GM18511 (cell line): ENCODE data around the gene LAG3.
A peak's percentile ranks its signal among the peaks of the same experiment; 100 is the strongest.

Source experiments
- ATAC-seq: cut with Tn5 transposase; IDR thresholded peaks from one replicate; pipeline ENCODE4 v1.9.1; 2021; ENCODE audit warnings: mild to moderate bottlenecking, moderate library complexity; ENCODE audit not compliant: unreplicated experiment

Gene LAG3

GRCh38 chr12:6752921-6753771 is 19.2 kb upstream of the LAG3 start, which contains the start of gene MLF2:
MLF2 (minus strand) TSS chr12:6753141; CDS start chr12:6752334, 807 bp downstream.
- ATAC-seq: peak; percentile 86

GRCh38 chr12:6753772-6754356 is 18.5 kb upstream of the LAG3 start:
- ATAC-seq: no peak

- no peak for ATAC-seq
These were observed 17.9 kb upstream of the LAG3 start for GRCh38 chr12:6754411-6754810.

GRCh38 chr12:6757028-6757690 is 15.2 kb upstream of the LAG3 start:
- no peak for ATAC-seq

GRCh38 chr12:6758506-6759095 is 13.7 kb upstream of the LAG3 start:
- no peak for ATAC-seq

- ATAC-seq: no peak
These were observed 12.6 kb upstream of the LAG3 start for GRCh38 chr12:6759741-6760140.

GRCh38 chr12:6763380-6763779 is 8.9 kb upstream of the LAG3 start:
- no peak for ATAC-seq

GRCh38 chr12:6764011-6764828 is 8.1 kb upstream of the LAG3 start:
- peak; percentile 89 for ATAC-seq

GRCh38 chr12:6765048-6765633 is 7.2 kb upstream of the LAG3 start:
- ATAC-seq: no peak

GRCh38 chr12:6765634-6766581 is 6.4 kb upstream of the LAG3 start, which contains the start of gene PTMS:
PTMS (plus strand) TSS chr12:6766363; CDS start chr12:6766706, 343 bp downstream.
- peak; percentile 24 for ATAC-seq

GRCh38 chr12:6766651-6767349 is 5.5 kb upstream of the LAG3 start:
- ATAC-seq: peak; percentile 57

- no peak for ATAC-seq
These were observed 4.7 kb upstream of the LAG3 start for GRCh38 chr12:6767353-6768319.

- no peak for ATAC-seq
These were observed 3.8 kb upstream of the LAG3 start for GRCh38 chr12:6768437-6768914.

GRCh38 chr12:6768990-6769389 is 3.3 kb upstream of the LAG3 start:
- no peak for ATAC-seq

GRCh38 chr12:6769666-6770065 is 2.7 kb upstream of the LAG3 start:
- ATAC-seq: no peak

- ATAC-seq: no peak
These were observed 2.2 kb upstream of the LAG3 start for GRCh38 chr12:6770094-6770493.

GRCh38 chr12:6770600-6770999 is 1.7 kb upstream of the LAG3 start:
- no peak for ATAC-seq
